Mammary epithelial cell (primary cell): ENCODE measurements around the gene NAB2.

Source experiments
- EZH2 ChIP-seq: IDR thresholded peaks from 2 replicates; pipeline ENCODE4 v1.6.1; 2012; ENCODE audit warnings: low read length, inconsistent platforms, borderline replicate concordance
- TF ChIP-seq, protein P1 (sequence below), 2 donors: IDR thresholded peaks in 1 of 2; conservative IDR thresholded peaks in 1 of 2; 2 replicates each; pipeline ENCODE4 v1.5.1; 2011 to 2012; ENCODE audit warnings: inconsistent platforms in 2 of 2, low read length in 2 of 2, mild to moderate bottlenecking in 2 of 2, control low read depth in 1 of 2, low read depth in 1 of 2; ENCODE audit not compliant: insufficient read depth in 1 of 2; ENCODE audit errors: extremely low read depth in 1 of 2

DNA sequence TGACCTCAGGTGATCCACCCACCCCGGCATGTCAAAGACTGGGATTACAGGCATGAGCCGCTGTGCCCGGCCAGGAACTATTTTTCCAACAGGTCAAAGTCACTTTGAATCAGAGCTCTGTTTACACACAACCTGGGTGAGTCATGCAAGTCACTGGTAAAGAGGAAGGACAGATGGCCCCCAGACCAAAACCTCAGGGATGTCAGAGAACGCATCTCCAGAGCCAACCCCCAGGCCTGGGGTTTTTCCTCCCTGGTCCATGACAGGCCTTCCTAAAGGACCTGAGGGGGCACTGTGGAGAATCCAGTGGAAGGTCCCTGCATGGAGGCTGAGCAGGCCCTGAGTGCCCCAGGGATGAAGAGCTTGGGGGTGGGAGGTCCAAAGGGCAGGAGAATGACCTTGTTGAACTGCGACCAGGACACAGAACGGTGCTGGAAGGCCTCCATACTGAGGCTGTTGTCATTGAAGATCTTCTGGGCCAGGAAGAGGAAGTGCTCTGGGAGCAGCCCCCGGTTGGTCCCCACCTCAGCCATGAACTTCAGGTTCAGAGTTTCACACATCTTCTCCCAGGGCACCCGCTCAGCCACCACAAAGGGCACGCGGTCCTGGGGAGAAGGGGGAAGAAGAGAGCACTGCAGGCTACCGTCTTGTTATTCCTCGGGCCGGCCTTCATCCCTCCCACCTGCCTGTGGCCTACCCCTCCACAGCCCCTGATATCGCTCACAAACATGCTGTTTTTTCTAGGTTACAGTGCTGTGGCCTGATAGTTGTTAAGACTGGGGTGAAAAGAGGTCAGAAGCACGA, 13.2 kb downstream of the NAB2 start:
- TF ChIP-seq, protein P1, sequence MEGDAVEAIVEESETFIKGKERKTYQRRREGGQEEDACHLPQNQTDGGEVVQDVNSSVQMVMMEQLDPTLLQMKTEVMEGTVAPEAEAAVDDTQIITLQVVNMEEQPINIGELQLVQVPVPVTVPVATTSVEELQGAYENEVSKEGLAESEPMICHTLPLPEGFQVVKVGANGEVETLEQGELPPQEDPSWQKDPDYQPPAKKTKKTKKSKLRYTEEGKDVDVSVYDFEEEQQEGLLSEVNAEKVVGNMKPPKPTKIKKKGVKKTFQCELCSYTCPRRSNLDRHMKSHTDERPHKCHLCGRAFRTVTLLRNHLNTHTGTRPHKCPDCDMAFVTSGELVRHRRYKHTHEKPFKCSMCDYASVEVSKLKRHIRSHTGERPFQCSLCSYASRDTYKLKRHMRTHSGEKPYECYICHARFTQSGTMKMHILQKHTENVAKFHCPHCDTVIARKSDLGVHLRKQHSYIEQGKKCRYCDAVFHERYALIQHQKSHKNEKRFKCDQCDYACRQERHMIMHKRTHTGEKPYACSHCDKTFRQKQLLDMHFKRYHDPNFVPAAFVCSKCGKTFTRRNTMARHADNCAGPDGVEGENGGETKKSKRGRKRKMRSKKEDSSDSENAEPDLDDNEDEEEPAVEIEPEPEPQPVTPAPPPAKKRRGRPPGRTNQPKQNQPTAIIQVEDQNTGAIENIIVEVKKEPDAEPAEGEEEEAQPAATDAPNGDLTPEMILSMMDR (conservative IDR thresholded peaks at IDR 0.05 in 1 of 2, IDR thresholded peaks at IDR 0.05 in 1 of 2; ENCODE audit: extremely low read depth in 1 of 2, insufficient read depth in 1 of 2, low read depth in 1 of 2, low read length in 2 of 2): no peak
- no peak for TF ChIP-seq EZH2
